B cell (primary cell): ENCODE measurements around the gene SERPINA9. TPM values are rescaled to one million over a fixed set of nuclear protein-coding genes. Genes with fewer than 3 reads are reported as not detected.

Experiments
- ATAC-seq: fragments of 200-7000 bp; cut with Tn5 transposase; one replicate; pipeline ENCODE4 v1.10.0; 2021; ENCODE audit warnings: low read depth, mild to moderate bottlenecking, moderate number of reproducible peaks, moderate library complexity
- CTCF ChIA-PET: fragments of 350-600 bp; sonication (Branson Sonifier 250); formaldehyde crosslinking; loops from one replicate; lab custom pipeline; 2021; ENCODE audit warnings: antibody characterized with exemption, inconsistent platforms; lab: Charles Lee
- POLR2A ChIA-PET: fragments of 350-600 bp; sonication (Branson Sonifier 250); formaldehyde crosslinking; loops from one replicate; lab custom pipeline; 2021; ENCODE audit warnings: antibody characterized with exemption; lab: Charles Lee
- DNase-seq: peaks from one replicate; pipeline ENCODE4 v3.0.0; 2013
- H2AFZ ChIP-seq: 2 replicates; pipeline ENCODE4 v1.6.1; 2012; ENCODE audit warnings: mild to moderate bottlenecking, low read depth, low read length; ENCODE audit not compliant: insufficient read depth, poor library complexity, severe bottlenecking
- H3K27ac ChIP-seq, 2 donors: 1 replicate in 1 of 2; 2 replicates in 1 of 2; pipeline ENCODE4 v1.5.1; 2012 to 2013; ENCODE audit warnings: low read length in 2 of 2, mild to moderate bottlenecking in 2 of 2, moderate library complexity in 1 of 2
- H3K27me3 ChIP-seq, 4 experiments: fragments of 200-600 bp in 1 of 4; sonication (generic) in 1 of 4; replicated peaks in 1 of 4; 1 replicate in 2 of 4; 2 replicates in 2 of 4; pipeline versions ENCODE4 v1.6.1 to v1.7.0; 2013 to 2016; ENCODE audit warnings: low read length in 3 of 4, mild to moderate bottlenecking in 2 of 4, mixed read lengths in 1 of 4, moderate library complexity in 1 of 4; ENCODE audit not compliant: insufficient read depth in 4 of 4, control insufficient read depth in 3 of 4; ENCODE audit errors: control extremely low read depth in 1 of 4
- H3K36me3 ChIP-seq, 2 experiments: replicated peaks in 1 of 2; 1 replicate in 1 of 2; 2 replicates in 1 of 2; pipeline versions ENCODE4 v1.6.1 to v1.7.1; 2013; ENCODE audit warnings: low read length in 1 of 2; ENCODE audit not compliant: insufficient read depth in 2 of 2, control insufficient read depth in 1 of 2; ENCODE audit errors: control extremely low read depth in 1 of 2, extremely low read depth in 1 of 2
- H3K4me1 ChIP-seq, 2 donors: fragments of 200-600 bp in 1 of 2; sonication (generic) in 1 of 2; 1 replicate in 1 of 2; 2 replicates in 1 of 2; pipeline versions ENCODE4 v1.5.1 to v1.6.1; 2013 to 2017; ENCODE audit warnings: low read length in 2 of 2; ENCODE audit not compliant: control insufficient read depth in 2 of 2, insufficient read depth in 2 of 2
- H3K4me2 ChIP-seq: replicated peaks from 2 replicates; pipeline ENCODE3; 2012; ENCODE audit warnings: mild to moderate bottlenecking, low read depth, low read length; ENCODE audit not compliant: poor library complexity, severe bottlenecking
- H3K4me3 ChIP-seq, 5 experiments: fragments of 200-600 bp in 1 of 5; sonication (generic) in 1 of 5; 1 replicate in 3 of 5; 2 replicates in 2 of 5; pipeline versions ENCODE4 v1.5.1 to v1.7.0; 2011 to 2016; ENCODE audit warnings: low read length in 4 of 5, mild to moderate bottlenecking in 4 of 5, low read depth in 2 of 5, control low read depth in 1 of 5, moderate library complexity in 1 of 5; ENCODE audit not compliant: insufficient read depth in 1 of 5; ENCODE audit errors: control extremely low read depth in 1 of 5, extremely low read depth in 1 of 5
- H3K79me2 ChIP-seq: fragments of 200-600 bp; sonication (generic); one replicate; pipeline ENCODE4 v1.6.0; 2016; ENCODE audit warnings: low read length; ENCODE audit not compliant: control insufficient read depth, insufficient read depth
- H3K9ac ChIP-seq: fragments of 200-600 bp; sonication (generic); 2 replicates; pipeline ENCODE4 v1.6.1; 2017; ENCODE audit warnings: mild to moderate bottlenecking, low read length, moderate library complexity
- H3K9me3 ChIP-seq, 3 donors: one replicate each; pipeline versions ENCODE4 v1.6.1 to v1.7.1; 2013; ENCODE audit warnings: low read length in 2 of 3; ENCODE audit not compliant: control insufficient read depth in 2 of 3, insufficient read depth in 1 of 3; ENCODE audit errors: control extremely low read depth in 1 of 3
- H4K20me1 ChIP-seq: 2 replicates; pipeline ENCODE4 v1.6.0; 2012; ENCODE audit warnings: mild to moderate bottlenecking, low read length; ENCODE audit not compliant: insufficient read depth, control insufficient read depth, poor library complexity, severe bottlenecking
- H3K27ac Mint-ChIP-seq: one replicate; pipeline ENCODE4 v1.8.0; 2021; ENCODE audit warnings: mixed read lengths
- H3K27me3 Mint-ChIP-seq: one replicate; pipeline ENCODE4 v1.8.0; 2021; ENCODE audit warnings: mixed read lengths
- H3K4me1 Mint-ChIP-seq: one replicate; pipeline ENCODE4 v1.8.0; 2021; ENCODE audit warnings: mixed read lengths
- H3K4me3 Mint-ChIP-seq: one replicate; pipeline ENCODE4 v1.8.0; 2021; ENCODE audit warnings: mixed read lengths
- H3K9me3 Mint-ChIP-seq: one replicate; pipeline ENCODE4 v1.8.0; 2022; ENCODE audit warnings: mixed read lengths; ENCODE audit not compliant: insufficient read depth
- EZH2 ChIP-seq: IDR thresholded peaks from 2 replicates; pipeline ENCODE4 v1.6.1; 2012; ENCODE audit warnings: borderline replicate concordance, low read depth, mild to moderate bottlenecking, moderate library complexity, low read length; ENCODE audit not compliant: insufficient read depth, poor library complexity, severe bottlenecking
- WGBS: methylation state at CpG from one replicate; pipeline ENCODE4 v1.1.5; 2013; ENCODE audit warnings: missing lambda C conversion rate; ENCODE audit not compliant: insufficient coverage; 5-methylcytosine and 5-hydroxymethylcytosine counted together
- intact Hi-C: fragments of 100-400 bp; cut with micrococcal nuclease; formaldehyde crosslinking; loops from one replicate; pipeline ENCODE4 v1.10.0; 2022
- polyA plus RNA-seq: library from polyadenylated mRNA; depleted of rRNA; stranded (reverse); fragments of >200 nt; gene quantifications from 2 replicates; pipeline ENCODE4 v1.2.3, GENCODE V29; 2012
- total RNA-seq, 2 donors: library from RNA; stranded (reverse); fragments of 120-200 nt in 1 of 2; gene quantifications; 1 replicate in 1 of 2; 2 replicates in 1 of 2; pipeline versions ENCODE4 v1.2.3 to v1.2.4, GENCODE V29; 2013 to 2022
- TF ChIP-seq, protein P1 (sequence below): fragments of 200-600 bp; IDR thresholded peaks from one replicate; pipeline ENCODE4 v1.8.0; 2022; ENCODE audit warnings: antibody characterized with exemption, mild to moderate bottlenecking

Gene SERPINA9
- total and polyA plus RNA-seq, 2 donors (not counting 1 experiment from before 2014, with no cell fraction given) = 0.74 TPM; not detected in 1

DNA sequence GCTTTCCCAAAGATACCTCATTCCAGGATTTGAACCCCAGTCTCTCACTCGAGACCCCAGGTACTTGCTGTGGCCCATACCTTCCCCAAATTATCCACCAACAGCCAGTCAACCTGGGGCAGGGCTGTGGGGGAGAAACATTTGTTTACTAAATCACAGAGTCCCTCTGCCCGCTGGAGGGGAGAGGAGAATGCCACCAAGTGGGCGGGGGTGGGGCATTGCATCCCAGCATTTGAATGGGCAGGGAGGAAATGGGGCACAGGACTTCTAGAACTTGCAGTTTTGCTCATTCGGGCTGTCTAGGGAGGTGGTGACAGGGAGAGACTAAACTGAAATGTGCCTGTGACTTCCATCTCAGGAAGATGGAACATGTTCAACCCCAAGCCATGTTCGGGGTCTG is 10.9 kb upstream of the SERPINA9 start:
- TF ChIP-seq EZH2 = no peak
- TF ChIP-seq, protein P1, sequence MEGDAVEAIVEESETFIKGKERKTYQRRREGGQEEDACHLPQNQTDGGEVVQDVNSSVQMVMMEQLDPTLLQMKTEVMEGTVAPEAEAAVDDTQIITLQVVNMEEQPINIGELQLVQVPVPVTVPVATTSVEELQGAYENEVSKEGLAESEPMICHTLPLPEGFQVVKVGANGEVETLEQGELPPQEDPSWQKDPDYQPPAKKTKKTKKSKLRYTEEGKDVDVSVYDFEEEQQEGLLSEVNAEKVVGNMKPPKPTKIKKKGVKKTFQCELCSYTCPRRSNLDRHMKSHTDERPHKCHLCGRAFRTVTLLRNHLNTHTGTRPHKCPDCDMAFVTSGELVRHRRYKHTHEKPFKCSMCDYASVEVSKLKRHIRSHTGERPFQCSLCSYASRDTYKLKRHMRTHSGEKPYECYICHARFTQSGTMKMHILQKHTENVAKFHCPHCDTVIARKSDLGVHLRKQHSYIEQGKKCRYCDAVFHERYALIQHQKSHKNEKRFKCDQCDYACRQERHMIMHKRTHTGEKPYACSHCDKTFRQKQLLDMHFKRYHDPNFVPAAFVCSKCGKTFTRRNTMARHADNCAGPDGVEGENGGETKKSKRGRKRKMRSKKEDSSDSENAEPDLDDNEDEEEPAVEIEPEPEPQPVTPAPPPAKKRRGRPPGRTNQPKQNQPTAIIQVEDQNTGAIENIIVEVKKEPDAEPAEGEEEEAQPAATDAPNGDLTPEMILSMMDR = no peak
- H3K9me3 ChIP-seq = peaks cover 0 to 11% (median 0%) of the 10 kb centered on the region in 3 donors
- Mint-ChIP-seq H3K4me1 (peaks cover 34% of the 10 kb centered on the region), H3K4me3 (no peak overlapping the region), H3K27ac (no peak overlapping the region), H3K9me3 (no peaks in the 10 kb centered on the region), H3K27me3 (peaks cover 26% of the 10 kb centered on the region)
- no peak overlapping the region for H3K4me3 ChIP-seq
- DNase-seq = no peak
- H3K4me2 ChIP-seq = no peak overlapping the region
- 35% methylated on average over 3 of the region's 5 CpGs for WGBS
- peaks cover 0 to 13% of the 10 kb centered on the region in 2 donors for H3K4me1 ChIP-seq
- intact Hi-C loops = loop anchor here (1.0 to 10.0 kb wide), 2 partner anchors 64 to 142 kb away; no protein-coding TSS in a partner anchor
- CTCF ChIA-PET = interaction anchor here (1.0 to 7.3 kb wide), 15 partner anchors 11 to 451 kb away, joined by 3 to 73 read pairs (median 4); partner anchors contain the start of gene SERPINA9
- no peak overlapping the region for H3K27ac ChIP-seq
- H4K20me1 ChIP-seq = no peaks in the 10 kb centered on the region
- H3K9ac ChIP-seq = no peak overlapping the region
- H3K79me2 ChIP-seq = no peaks in the 10 kb centered on the region
- H3K27me3 ChIP-seq = peaks cover 0 to 14% (median 4%) of the 10 kb centered on the region in 4 experiments
- no peaks in the 10 kb centered on the region for H3K36me3 ChIP-seq
- POLR2A ChIA-PET = no interaction called here
- peak overlapping the region; percentile 31 for H2AFZ ChIP-seq
- no peak for ATAC-seq
